Measurements from ENCODE around the gene HERC3. TPM values are rescaled to one million over a fixed set of nuclear protein-coding genes. Genes with fewer than 3 reads are reported as not detected.

Gene HERC3
- total RNA-seq, 1 donor from 2014 or later = 8.5 TPM

- no peaks in the 10 kb centered on the region for H3K27me3 Mint-ChIP-seq (ENCODE audit: low read depth, unreplicated experiment)
- H2AFZ ChIP-seq (ENCODE audit: low read depth, low read length) = no peak overlapping the region
- H3K79me2 ChIP-seq (ENCODE audit: insufficient read depth, low read length) = no peaks in the 10 kb centered on the region
- H3K4me3 ChIP-seq (ENCODE audit: insufficient read depth, low read depth, low read length) = no peak overlapping the region
- DNase-seq (ENCODE audit: low read depth) (no peak), FAIRE-seq (no peak)
- H3K27ac ChIP-seq (ENCODE audit: low read depth, low read length) = no peak overlapping the region
- no peak for TF ChIP-seq CTCF (IDR thresholded peaks at IDR 0.05; ENCODE audit: insufficient read depth, low read depth, low read length)
- TF ChIP-seq EZH2 (IDR thresholded peaks at IDR 0.05; ENCODE audit: insufficient read depth, low read length) = no peak
- H3K4me3 Mint-ChIP-seq (ENCODE audit: unreplicated experiment) = no peak overlapping the region
- H3K9me3 ChIP-seq (ENCODE audit: insufficient read depth, low read depth, low read length) = no peaks in the 10 kb centered on the region
- H4K20me1 ChIP-seq (ENCODE audit: insufficient read depth, low read length) = no peaks in the 10 kb centered on the region
- no peak overlapping the region for H3K27ac Mint-ChIP-seq (ENCODE audit: unreplicated experiment)
- no peaks in the 10 kb centered on the region for H3K4me1 Mint-ChIP-seq (ENCODE audit: low read depth, unreplicated experiment)
- no peaks in the 10 kb centered on the region for H3K27me3 ChIP-seq (ENCODE audit: insufficient read depth, low read length)
- H3K9me3 Mint-ChIP-seq (ENCODE audit: unreplicated experiment) = peaks cover 3% of the 10 kb centered on the region
- H3K4me1 ChIP-seq (ENCODE audit: insufficient read depth, low read length) = no peaks in the 10 kb centered on the region
- H3K36me3 Mint-ChIP-seq (ENCODE audit: low read depth, unreplicated experiment) = peaks cover 13% of the 10 kb centered on the region
- no peak overlapping the region for H3K9ac ChIP-seq (ENCODE audit: low read length)
- no peak overlapping the region for H3K4me2 ChIP-seq (ENCODE audit: low read length)
- peaks cover 11% of the 10 kb centered on the region for H3K36me3 ChIP-seq (ENCODE audit: insufficient read depth, low read length)
These were observed 132.9 kb downstream of the HERC3 start for GRCh38 chr4:88725143-88725542.

- H2AFZ ChIP-seq (ENCODE audit: low read depth, low read length) = no peak overlapping the region
- FAIRE-seq = no peak
These were observed 133.7 kb downstream of the HERC3 start for GRCh38 chr4:88725986-88726385.

More at GRCh38 chr4:88725986-88726385, 133.7 kb downstream of the HERC3 start:
- Mint-ChIP-seq H3K4me3 (ENCODE audit: unreplicated experiment) (no peak overlapping the region), H3K27ac (ENCODE audit: unreplicated experiment) (no peak overlapping the region), H3K9me3 (ENCODE audit: unreplicated experiment) (no peaks in the 10 kb centered on the region), H3K27me3 (ENCODE audit: low read depth, unreplicated experiment) (no peaks in the 10 kb centered on the region), H3K4me1 (ENCODE audit: low read depth, unreplicated experiment) (no peaks in the 10 kb centered on the region), H3K36me3 (ENCODE audit: low read depth, unreplicated experiment) (peaks cover 13% of the 10 kb centered on the region)
- DNase-seq (ENCODE audit: low read depth) = no peak
- no peak overlapping the region for H3K4me2 ChIP-seq (ENCODE audit: low read length)
- no peaks in the 10 kb centered on the region for H4K20me1 ChIP-seq (ENCODE audit: insufficient read depth, low read length)
- TF ChIP-seq CTCF (IDR thresholded peaks at IDR 0.05; ENCODE audit: insufficient read depth, low read depth, low read length) (no peak), EZH2 (IDR thresholded peaks at IDR 0.05; ENCODE audit: insufficient read depth, low read length) (no peak)
- H3K36me3 ChIP-seq (ENCODE audit: insufficient read depth, low read length) = peaks cover 11% of the 10 kb centered on the region
- H3K9ac ChIP-seq (ENCODE audit: low read length) = no peak overlapping the region
- no peak overlapping the region for H3K4me3 ChIP-seq (ENCODE audit: insufficient read depth, low read depth, low read length)
- H3K4me1 ChIP-seq (ENCODE audit: insufficient read depth, low read length) = no peaks in the 10 kb centered on the region
- no peaks in the 10 kb centered on the region for H3K79me2 ChIP-seq (ENCODE audit: insufficient read depth, low read length)
- no peak overlapping the region for H3K27ac ChIP-seq (ENCODE audit: low read depth, low read length)
- H3K9me3 ChIP-seq (ENCODE audit: insufficient read depth, low read depth, low read length) = no peaks in the 10 kb centered on the region
- H3K27me3 ChIP-seq (ENCODE audit: insufficient read depth, low read length) = no peaks in the 10 kb centered on the region
